Liver (tissue), 9 donors: ENCODE results near the gene UBXN6. TPM values are rescaled to one million over a fixed set of nuclear protein-coding genes. Genes with fewer than 3 reads are reported as not detected.

Experiments
- DNase-seq: peaks from one replicate; pipeline ENCODE4 v3.0.0-alpha.2; 2017; ENCODE audit warnings: low spot score
- H3K27ac ChIP-seq, 2 donors: one replicate each; pipeline ENCODE4 v1.7.0; 2013; ENCODE audit warnings: inconsistent platforms in 2 of 2, low read length in 2 of 2, control low read depth in 1 of 2, low read depth in 1 of 2, mild to moderate bottlenecking in 1 of 2
- H3K27me3 ChIP-seq, 4 donors: one replicate each; pipeline versions ENCODE4 v1.6.1 to v1.7.0; 2013; ENCODE audit warnings: low read length in 3 of 4, inconsistent platforms in 1 of 4, mild to moderate bottlenecking in 1 of 4, moderate library complexity in 1 of 4; ENCODE audit not compliant: control insufficient read depth in 4 of 4, insufficient read depth in 4 of 4
- H3K36me3 ChIP-seq, 4 donors: one replicate each; pipeline versions ENCODE4 v1.6.1 to v1.7.0; 2013; ENCODE audit warnings: low read length in 3 of 4, mild to moderate bottlenecking in 3 of 4, low read depth in 1 of 4, moderate library complexity in 1 of 4; ENCODE audit not compliant: control insufficient read depth in 4 of 4, insufficient read depth in 3 of 4
- H3K4me1 ChIP-seq, 4 donors: one replicate each; pipeline versions ENCODE4 v1.6.1 to v1.7.0; 2013; ENCODE audit warnings: low read length in 3 of 4, mild to moderate bottlenecking in 3 of 4, moderate library complexity in 1 of 4; ENCODE audit not compliant: control insufficient read depth in 4 of 4, insufficient read depth in 4 of 4
- H3K4me3 ChIP-seq, 3 donors: one replicate each; pipeline versions ENCODE4 v1.6.1 to v1.7.0; 2013; ENCODE audit warnings: low read length in 3 of 3, control low read depth in 1 of 3, low read depth in 1 of 3, mild to moderate bottlenecking in 1 of 3
- H3K9ac ChIP-seq, 2 donors: one replicate each; pipeline ENCODE4 v1.7.0; 2013; ENCODE audit warnings: low read length in 2 of 2, mild to moderate bottlenecking in 2 of 2, moderate library complexity in 2 of 2, control low read depth in 1 of 2, low read depth in 1 of 2
- H3K9me3 ChIP-seq, 4 donors: one replicate each; pipeline versions ENCODE4 v1.6.1 to v1.7.0; 2013; ENCODE audit warnings: low read length in 3 of 4; ENCODE audit not compliant: control insufficient read depth in 4 of 4
- EGR1 ChIP-seq, 2 donors: IDR thresholded peaks; 2 replicates each; pipeline ENCODE4 v1.6.1; 2016 to 2018; ENCODE audit warnings: antibody characterized with exemption in 2 of 2, low read depth in 2 of 2
- FOXA1 ChIP-seq: IDR thresholded peaks from 2 replicates; pipeline ENCODE4 v1.6.1; 2016; ENCODE audit warnings: antibody characterized with exemption
- FOXA2 ChIP-seq: IDR thresholded peaks from 2 replicates; pipeline ENCODE4 v1.6.1; 2016; ENCODE audit warnings: antibody characterized with exemption
- GABPA ChIP-seq, 2 donors: IDR thresholded peaks in 1 of 2; conservative IDR thresholded peaks in 1 of 2; 2 replicates each; pipeline ENCODE4 v1.6.1; 2016; ENCODE audit warnings: antibody characterized with exemption in 2 of 2, mild to moderate bottlenecking in 1 of 2, moderate library complexity in 1 of 2
- HNF4A ChIP-seq, 2 donors: conservative IDR thresholded peaks; 2 replicates each; pipeline ENCODE4 v1.6.1; 2016; ENCODE audit warnings: antibody characterized with exemption in 2 of 2, mild to moderate bottlenecking in 2 of 2
- HNF4G ChIP-seq: IDR thresholded peaks from 2 replicates; pipeline ENCODE4 v1.6.1; 2016; ENCODE audit warnings: antibody characterized with exemption
- JUND ChIP-seq, 2 donors: IDR thresholded peaks; 2 replicates each; pipeline ENCODE4 v1.6.1; 2016; ENCODE audit warnings: antibody characterized with exemption in 2 of 2
- NR2F2 ChIP-seq: IDR thresholded peaks from 2 replicates; pipeline ENCODE4 v1.6.1; 2016; ENCODE audit warnings: antibody characterized with exemption
- RAD21 ChIP-seq, 2 donors: IDR thresholded peaks; 2 replicates each; pipeline ENCODE4 v1.6.1; 2016; ENCODE audit warnings: antibody characterized with exemption in 2 of 2, mild to moderate bottlenecking in 2 of 2
- RXRA ChIP-seq, 2 donors: IDR thresholded peaks; 2 replicates each; pipeline ENCODE4 v1.6.1; 2017 to 2018; ENCODE audit warnings: antibody characterized with exemption in 2 of 2, mild to moderate bottlenecking in 1 of 2
- SP1 ChIP-seq: IDR thresholded peaks from 2 replicates; pipeline ENCODE4 v1.6.1; 2018; ENCODE audit warnings: antibody characterized with exemption, mild to moderate bottlenecking
- TAF1 ChIP-seq: conservative IDR thresholded peaks from 2 replicates; pipeline ENCODE4 v1.6.1; 2016; ENCODE audit warnings: antibody characterized with exemption, mild to moderate bottlenecking
- YY1 ChIP-seq: IDR thresholded peaks from 2 replicates; pipeline ENCODE4 v1.6.1; 2016; ENCODE audit warnings: antibody characterized with exemption, mild to moderate bottlenecking
- WGBS: extraction: QIAGEN DNeasy Blood & Tissue Kit; methylation state at CpG from one replicate; pipeline ENCODE4 v1.1.7; 2013; 5-methylcytosine and 5-hydroxymethylcytosine counted together
- polyA plus RNA-seq, 2 donors: library from polyadenylated mRNA; stranded (reverse) in 1 of 2; unstranded in 1 of 2; fragments of 200-250 nt in 1 of 2; fragments of >200 nt in 1 of 2; fragmentation: Nextera tagmentation in 1 of 2; extraction: Ambion mirVana in 1 of 2; gene quantifications; one replicate each; pipeline versions ENCODE4 v1.2.1 to v1.2.3, GENCODE V29; 2013 to 2015
- total RNA-seq, 2 donors: library from RNA; depleted of rRNA; stranded (reverse); fragments of >200 nt; gene quantifications; one replicate each; pipeline ENCODE4 v1.2.3, GENCODE V29; 2014
- TF ChIP-seq, protein P1 (sequence below): IDR thresholded peaks from 2 replicates; pipeline ENCODE4 v1.6.1; 2016; ENCODE audit warnings: antibody characterized with exemption
- TF ChIP-seq, protein P2 (sequence below): IDR thresholded peaks from 2 replicates; pipeline ENCODE4 v1.6.1; 2016; ENCODE audit warnings: antibody characterized with exemption, mild to moderate bottlenecking
- TF ChIP-seq, protein P3 (sequence below): fragments of 150-350 bp; IDR thresholded peaks from 2 replicates; pipeline ENCODE4 v1.5.1; 2017; ENCODE audit warnings: improper control_type of control experiment, low read depth, low read length; ENCODE audit not compliant: missing input control
- TF ChIP-seq, protein P4 (sequence below): IDR thresholded peaks from 2 replicates; pipeline ENCODE4 v1.6.1; 2016; ENCODE audit warnings: antibody characterized with exemption
- TF ChIP-seq, protein P5 (sequence below): IDR thresholded peaks from 2 replicates; pipeline ENCODE4 v1.6.1; 2016; ENCODE audit warnings: antibody characterized with exemption
- donor health status: healthy.
- donor health status: healthy.
- donor health status: healthy.
- donor health status: healthy.
- donor health status: healthy.

The UBXN6 gene
- total and polyA plus RNA-seq, 4 donors: 33.0 to 92.3 (median 54.0) TPM

DNA sequence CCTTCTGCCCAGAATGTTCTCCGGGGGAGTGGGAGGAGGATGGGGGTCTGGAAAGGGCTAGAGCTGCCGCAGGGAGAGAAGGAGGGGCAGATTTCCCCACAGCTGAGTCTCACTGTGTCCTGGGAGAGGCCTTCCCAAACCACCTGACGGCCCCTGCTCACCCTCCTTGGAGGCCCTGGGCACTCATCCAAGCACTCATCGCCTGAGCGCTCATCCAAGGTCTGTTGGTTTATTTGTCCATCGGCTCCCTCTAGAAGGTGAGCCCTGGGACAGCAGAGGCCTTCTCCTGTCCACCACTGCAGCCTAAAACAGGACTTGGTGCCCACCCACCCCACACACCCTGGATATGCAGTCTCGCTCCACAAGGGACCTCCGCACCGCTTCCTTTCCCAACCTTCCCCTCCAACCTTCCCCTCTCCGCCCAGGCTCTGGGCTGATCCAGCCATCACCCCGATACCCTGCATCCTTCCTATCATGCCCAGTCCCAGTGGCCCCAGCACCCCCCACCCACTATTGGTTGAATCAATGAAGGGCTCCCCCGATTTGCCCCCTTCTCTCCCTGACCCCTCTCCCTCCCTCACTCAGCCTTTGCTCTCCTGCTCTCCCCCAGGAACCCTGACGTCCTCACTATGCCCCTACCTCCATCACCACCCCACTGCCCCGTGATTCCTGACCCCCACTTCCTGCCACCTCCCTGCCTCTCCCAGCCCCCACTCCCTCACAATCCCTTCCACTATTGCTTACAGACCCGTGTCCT lies 1.7 kb downstream of the UBXN6 start:
- WGBS: 52% methylated on average over 15 of the region's 15 CpGs
- Histone ChIP-seq H3K9me3 (no peaks in the 10 kb centered on the region), H3K4me3 (peak overlapping the region in 1 of 3 donors; percentile 90), H3K9ac (peak overlapping the region in 1 of 2 donors; percentile 56), H3K4me1 (peaks cover 10 to 24% (median 17%) of the 10 kb centered on the region in 4 donors), H3K27ac (peak overlapping the region in 1 of 2 donors; percentile 80), H3K36me3 (peaks cover 0 to 30% (median 19%) of the 10 kb centered on the region in 4 donors), H3K27me3 (no peaks in the 10 kb centered on the region)
- peak; percentile 68 for DNase-seq
- no peak for TF ChIP-seq TAF1
- TF ChIP-seq FOXA2: no peak
- no peak for TF ChIP-seq RXRA (IDR thresholded peaks at IDR 0.05)
- TF ChIP-seq, protein P1, sequence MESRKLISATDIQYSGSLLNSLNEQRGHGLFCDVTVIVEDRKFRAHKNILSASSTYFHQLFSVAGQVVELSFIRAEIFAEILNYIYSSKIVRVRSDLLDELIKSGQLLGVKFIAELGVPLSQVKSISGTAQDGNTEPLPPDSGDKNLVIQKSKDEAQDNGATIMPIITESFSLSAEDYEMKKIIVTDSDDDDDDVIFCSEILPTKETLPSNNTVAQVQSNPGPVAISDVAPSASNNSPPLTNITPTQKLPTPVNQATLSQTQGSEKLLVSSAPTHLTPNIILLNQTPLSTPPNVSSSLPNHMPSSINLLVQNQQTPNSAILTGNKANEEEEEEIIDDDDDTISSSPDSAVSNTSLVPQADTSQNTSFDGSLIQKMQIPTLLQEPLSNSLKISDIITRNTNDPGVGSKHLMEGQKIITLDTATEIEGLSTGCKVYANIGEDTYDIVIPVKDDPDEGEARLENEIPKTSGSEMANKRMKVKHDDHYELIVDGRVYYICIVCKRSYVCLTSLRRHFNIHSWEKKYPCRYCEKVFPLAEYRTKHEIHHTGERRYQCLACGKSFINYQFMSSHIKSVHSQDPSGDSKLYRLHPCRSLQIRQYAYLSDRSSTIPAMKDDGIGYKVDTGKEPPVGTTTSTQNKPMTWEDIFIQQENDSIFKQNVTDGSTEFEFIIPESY: no peak
- TF ChIP-seq, protein P2, sequence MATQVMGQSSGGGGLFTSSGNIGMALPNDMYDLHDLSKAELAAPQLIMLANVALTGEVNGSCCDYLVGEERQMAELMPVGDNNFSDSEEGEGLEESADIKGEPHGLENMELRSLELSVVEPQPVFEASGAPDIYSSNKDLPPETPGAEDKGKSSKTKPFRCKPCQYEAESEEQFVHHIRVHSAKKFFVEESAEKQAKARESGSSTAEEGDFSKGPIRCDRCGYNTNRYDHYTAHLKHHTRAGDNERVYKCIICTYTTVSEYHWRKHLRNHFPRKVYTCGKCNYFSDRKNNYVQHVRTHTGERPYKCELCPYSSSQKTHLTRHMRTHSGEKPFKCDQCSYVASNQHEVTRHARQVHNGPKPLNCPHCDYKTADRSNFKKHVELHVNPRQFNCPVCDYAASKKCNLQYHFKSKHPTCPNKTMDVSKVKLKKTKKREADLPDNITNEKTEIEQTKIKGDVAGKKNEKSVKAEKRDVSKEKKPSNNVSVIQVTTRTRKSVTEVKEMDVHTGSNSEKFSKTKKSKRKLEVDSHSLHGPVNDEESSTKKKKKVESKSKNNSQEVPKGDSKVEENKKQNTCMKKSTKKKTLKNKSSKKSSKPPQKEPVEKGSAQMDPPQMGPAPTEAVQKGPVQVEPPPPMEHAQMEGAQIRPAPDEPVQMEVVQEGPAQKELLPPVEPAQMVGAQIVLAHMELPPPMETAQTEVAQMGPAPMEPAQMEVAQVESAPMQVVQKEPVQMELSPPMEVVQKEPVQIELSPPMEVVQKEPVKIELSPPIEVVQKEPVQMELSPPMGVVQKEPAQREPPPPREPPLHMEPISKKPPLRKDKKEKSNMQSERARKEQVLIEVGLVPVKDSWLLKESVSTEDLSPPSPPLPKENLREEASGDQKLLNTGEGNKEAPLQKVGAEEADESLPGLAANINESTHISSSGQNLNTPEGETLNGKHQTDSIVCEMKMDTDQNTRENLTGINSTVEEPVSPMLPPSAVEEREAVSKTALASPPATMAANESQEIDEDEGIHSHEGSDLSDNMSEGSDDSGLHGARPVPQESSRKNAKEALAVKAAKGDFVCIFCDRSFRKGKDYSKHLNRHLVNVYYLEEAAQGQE: no peak
- no peak for TF ChIP-seq JUND (IDR thresholded peaks at IDR 0.05)
- no peak for TF ChIP-seq SP1
- no peak for TF ChIP-seq YY1
- no peak for TF ChIP-seq GABPA (IDR thresholded peaks at IDR 0.05 in 1 of 2, conservative IDR thresholded peaks at IDR 0.05 in 1 of 2)
- TF ChIP-seq, protein P3, sequence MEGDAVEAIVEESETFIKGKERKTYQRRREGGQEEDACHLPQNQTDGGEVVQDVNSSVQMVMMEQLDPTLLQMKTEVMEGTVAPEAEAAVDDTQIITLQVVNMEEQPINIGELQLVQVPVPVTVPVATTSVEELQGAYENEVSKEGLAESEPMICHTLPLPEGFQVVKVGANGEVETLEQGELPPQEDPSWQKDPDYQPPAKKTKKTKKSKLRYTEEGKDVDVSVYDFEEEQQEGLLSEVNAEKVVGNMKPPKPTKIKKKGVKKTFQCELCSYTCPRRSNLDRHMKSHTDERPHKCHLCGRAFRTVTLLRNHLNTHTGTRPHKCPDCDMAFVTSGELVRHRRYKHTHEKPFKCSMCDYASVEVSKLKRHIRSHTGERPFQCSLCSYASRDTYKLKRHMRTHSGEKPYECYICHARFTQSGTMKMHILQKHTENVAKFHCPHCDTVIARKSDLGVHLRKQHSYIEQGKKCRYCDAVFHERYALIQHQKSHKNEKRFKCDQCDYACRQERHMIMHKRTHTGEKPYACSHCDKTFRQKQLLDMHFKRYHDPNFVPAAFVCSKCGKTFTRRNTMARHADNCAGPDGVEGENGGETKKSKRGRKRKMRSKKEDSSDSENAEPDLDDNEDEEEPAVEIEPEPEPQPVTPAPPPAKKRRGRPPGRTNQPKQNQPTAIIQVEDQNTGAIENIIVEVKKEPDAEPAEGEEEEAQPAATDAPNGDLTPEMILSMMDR: no peak
- TF ChIP-seq, protein P4, sequence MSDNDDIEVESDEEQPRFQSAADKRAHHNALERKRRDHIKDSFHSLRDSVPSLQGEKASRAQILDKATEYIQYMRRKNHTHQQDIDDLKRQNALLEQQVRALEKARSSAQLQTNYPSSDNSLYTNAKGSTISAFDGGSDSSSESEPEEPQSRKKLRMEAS: no peak
- no peak for TF ChIP-seq FOXA1
- TF ChIP-seq HNF4A (conservative IDR thresholded peaks at IDR 0.05): no peak
- TF ChIP-seq RAD21 (IDR thresholded peaks at IDR 0.05): no peak
- no peak for TF ChIP-seq NR2F2
- no peak for TF ChIP-seq EGR1 (IDR thresholded peaks at IDR 0.05; ENCODE audit: low read depth in 2 of 2)
- TF ChIP-seq, protein P5, sequence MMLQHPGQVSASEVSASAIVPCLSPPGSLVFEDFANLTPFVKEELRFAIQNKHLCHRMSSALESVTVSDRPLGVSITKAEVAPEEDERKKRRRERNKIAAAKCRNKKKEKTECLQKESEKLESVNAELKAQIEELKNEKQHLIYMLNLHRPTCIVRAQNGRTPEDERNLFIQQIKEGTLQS: no peak
- no peak for TF ChIP-seq HNF4G
